K562 (cell line): ENCODE data around the gene NAV2. TPM values are rescaled to one million over a fixed set of nuclear protein-coding genes. Genes with fewer than 3 reads are reported as not detected.

Experiments
- ATAC-seq: fragments of 200-7000 bp; cut with Tn5 transposase; 3 replicates; pipeline ENCODE4 v1.9.1; 2020; ENCODE audit warnings: moderate library complexity
- BruUV-seq: library from RNA; stranded (reverse); fragments of 400-500 nt; replicated peaks from 2 replicates; lab custom pipeline; 2021; lab: Mats Ljungman, UMichigan
- CTCF ChIA-PET: fragments of 300-600 bp; formaldehyde crosslinking; extraction: SDS; loops from one replicate; lab custom pipeline; 2021; ENCODE audit warnings: low intra/inter-chr PET ratio; lab: Yijun Ruan, JAX
- POLR2A ChIA-PET: fragments of 300-600, 350-650 bp; sonication (Branson Sonifier 250); formaldehyde crosslinking; extraction: SDS; loops from one replicate; lab custom pipeline; 2021; ENCODE audit warnings: antibody characterized with exemption, inconsistent platforms; lab: Yijun Ruan, JAX
- DNase-seq, 4 experiments: peaks; one replicate each; pipeline versions ENCODE4 v3.0.0 to v3.0.0-alpha.2; 2011 to 2018; ENCODE audit warnings: low spot score in 3 of 4, mixed read lengths in 3 of 4; ENCODE audit errors: extremely low read depth in 1 of 4
- FAIRE-seq: peaks from 2 replicates; lab custom pipeline; 2011; peaks lifted over from hg19 to GRCh38; lab: Jason Lieb, UNC
- H2AFZ ChIP-seq: 2 replicates; pipeline ENCODE4 v1.6.0; 2011; ENCODE audit warnings: low read depth, low read length, control low read depth, inconsistent platforms
- H3K27ac ChIP-seq: fragments of 200-600 bp; 3 replicates; pipeline ENCODE4 v1.8.0; 2011; ENCODE audit warnings: low read depth, mild to moderate bottlenecking, control low read depth, inconsistent platforms, low read length, moderate library complexity, mixed read lengths; ENCODE audit errors: extremely low read depth
- H3K27me3 ChIP-seq, 2 experiments: fragments of 300-600 bp in 1 of 2; 2 replicates in 1 of 2; 3 replicates in 1 of 2; pipeline versions ENCODE4 v1.6.0 to v1.8.0; 2011; ENCODE audit warnings: inconsistent platforms in 2 of 2, low read length in 2 of 2, mild to moderate bottlenecking in 1 of 2, mixed read lengths in 1 of 2, moderate library complexity in 1 of 2; ENCODE audit not compliant: control insufficient read depth in 2 of 2, insufficient read depth in 2 of 2
- H3K36me3 ChIP-seq: fragments of 300-600 bp; 3 replicates; pipeline ENCODE4 v1.8.0; 2011; ENCODE audit warnings: mild to moderate bottlenecking, low read length, inconsistent platforms; ENCODE audit not compliant: control insufficient read depth, insufficient read depth
- H3K4me1 ChIP-seq, 2 experiments: fragments of 200-600 bp in 1 of 2; replicated peaks in 1 of 2; 2 replicates in 1 of 2; 3 replicates in 1 of 2; pipeline versions ENCODE4 v1.5.1 to v1.8.0; 2011; ENCODE audit warnings: inconsistent platforms in 2 of 2, low read length in 2 of 2, mild to moderate bottlenecking in 1 of 2, mixed read lengths in 1 of 2, moderate library complexity in 1 of 2; ENCODE audit not compliant: control insufficient read depth in 2 of 2, insufficient read depth in 2 of 2
- H3K4me2 ChIP-seq: 2 replicates; pipeline ENCODE4 v1.6.1; 2011; ENCODE audit warnings: low read length, control low read depth, inconsistent platforms, mixed read lengths; ENCODE audit not compliant: insufficient read depth
- H3K4me3 ChIP-seq: fragments of 200-600 bp; sonication (generic), shearing (Covaris generic); 2 replicates; pipeline ENCODE4 v1.5.1; 2016; ENCODE audit warnings: control low read depth, inconsistent platforms
- H3K79me2 ChIP-seq: fragments of 200-600 bp; 3 replicates; pipeline ENCODE4 v1.8.0; 2011; ENCODE audit warnings: low read length, inconsistent platforms; ENCODE audit not compliant: control insufficient read depth, insufficient read depth
- H3K9ac ChIP-seq, 2 experiments: 2 replicates each; pipeline versions ENCODE4 v1.6.0 to v1.6.1; 2011; ENCODE audit warnings: low read depth in 2 of 2, low read length in 2 of 2, control low read depth in 1 of 2, inconsistent platforms in 1 of 2, mild to moderate bottlenecking in 1 of 2, mixed read lengths in 1 of 2; ENCODE audit not compliant: insufficient read depth in 1 of 2
- H3K9me1 ChIP-seq: one replicate; pipeline ENCODE4 v1.6.0; 2011; ENCODE audit warnings: inconsistent platforms, mild to moderate bottlenecking, low read length, moderate library complexity; ENCODE audit not compliant: control insufficient read depth, insufficient read depth
- H3K9me3 ChIP-seq: replicated peaks from 2 replicates; pipeline ENCODE4 v1.5.1; 2011; ENCODE audit warnings: low read depth, low read length, inconsistent platforms; ENCODE audit not compliant: control insufficient read depth, insufficient read depth
- H4K20me1 ChIP-seq: replicated peaks from 2 replicates; pipeline ENCODE4 v1.6.1; 2011; ENCODE audit warnings: low read length, inconsistent platforms, mixed read lengths; ENCODE audit not compliant: control insufficient read depth, insufficient read depth
- CBFA2T3 ChIP-seq: fragments of 450-650 bp; IDR thresholded peaks from 2 replicates; pipeline ENCODE4 v1.6.1; 2017
- FOXA1 ChIP-seq: fragments of 450-650 bp; IDR thresholded peaks from 2 replicates; pipeline ENCODE4 v1.6.1; 2016; ENCODE audit warnings: mild to moderate bottlenecking, borderline replicate concordance
- GABPB2 ChIP-seq: fragments of 250-450 bp; sonication (Bioruptor Pico); conservative IDR thresholded peaks from 2 replicates; pipeline ENCODE4 v1.5.1; 2021; ENCODE audit warnings: mild to moderate bottlenecking
- GATAD2B ChIP-seq: fragments of 450-650 bp; IDR thresholded peaks from 2 replicates; pipeline ENCODE4 v1.6.1; 2017; ENCODE audit warnings: mild to moderate bottlenecking, borderline replicate concordance
- NEUROD1 ChIP-seq: fragments of 150-350 bp; IDR thresholded peaks from 2 replicates; pipeline ENCODE4 v1.6.1; 2014; ENCODE audit warnings: borderline replicate concordance, low read length, low read depth; ENCODE audit not compliant: partially characterized antibody
- NR1H2 ChIP-seq: sonication (generic); formaldehyde crosslinking; IDR thresholded peaks from 2 replicates; pipeline ENCODE4 v1.4.0; 2020; ENCODE audit warnings: mild to moderate bottlenecking, missing genetic modification reagents
- RERE ChIP-seq: sonication (generic); formaldehyde crosslinking; IDR thresholded peaks from 2 replicates; pipeline ENCODE4 v1.8.0; 2023; ENCODE audit warnings: missing genetic modification reagents, mild to moderate bottlenecking, borderline replicate concordance
- SMARCB1 ChIP-seq: IDR thresholded peaks from 2 replicates; pipeline ENCODE4 v1.6.1; 2011; ENCODE audit warnings: improper control_type of control experiment, low read depth; ENCODE audit not compliant: insufficient read length
- ZBTB5 ChIP-seq: fragments of 450-650 bp; IDR thresholded peaks from 2 replicates; pipeline ENCODE4 v1.6.1; 2017; ENCODE audit warnings: antibody characterized with exemption
- ZNF398 ChIP-seq: fragments of 250-450 bp; sonication (Bioruptor Pico); IDR thresholded peaks from 2 replicates; pipeline ENCODE4 v1.8.0; 2021; ENCODE audit warnings: moderate library complexity, mild to moderate bottlenecking, inconsistent platforms
- ZNF449 ChIP-seq: fragments of 250-450 bp; sonication (Bioruptor Pico); IDR thresholded peaks from 2 replicates; pipeline ENCODE4 v1.8.0; 2022; ENCODE audit warnings: moderate library complexity, mild to moderate bottlenecking, inconsistent platforms
- ZNF589 ChIP-seq: fragments of 200-800 bp; sonication (Bioruptor generic); IDR thresholded peaks from 2 replicates; pipeline ENCODE4 v1.6.1; 2016; ENCODE audit warnings: low read depth, missing genetic modification characterization, missing compliant biosample characterization
- WGBS: fragments of 100-300 bp; shearing (Covaris generic); methylation state at CpG from one replicate; pipeline ENCODE4 v1.1.6; 2016; ENCODE audit warnings: low coverage, mixed read lengths; ENCODE audit not compliant: insufficient coverage; ENCODE audit errors: missing lambda C conversion rate; 5-methylcytosine and 5-hydroxymethylcytosine counted together
- in situ Hi-C: fragments of 300-500 bp; cut with MboI; formaldehyde crosslinking; loops from 4 replicates; pipeline ENCODE4 v1.15.0; 2018; ENCODE audit warnings: inconsistent platforms, mixed read lengths
- intact Hi-C: fragments of 100-400 bp; cut with micrococcal nuclease; formaldehyde crosslinking; loops from 2 replicates; pipeline ENCODE4 v1.14.2; 2022
- polyA plus RNA-seq, 8 experiments: library from polyadenylated mRNA; depleted of rRNA in 4 of 8; stranded (reverse) in 5 of 8; unstranded in 3 of 8; fragments of >200 nt; fragmentation: Nextera tagmentation in 2 of 8; fragmentation: Illumina TruSeq in 1 of 8; extraction: Ambion mirVana in 2 of 8; extraction: Trizol in 1 of 8; gene quantifications; 2 replicates each; pipeline versions ENCODE4 v1.2.1 to v1.2.3, GENCODE V29; 2011 to 2014; ENCODE audit warnings: inconsistent platforms in 1 of 8, missing spikeins in 1 of 8
- total RNA-seq, 7 experiments: library from RNA; depleted of rRNA in 6 of 7; stranded (reverse); fragments of >200 nt in 6 of 7; fragmentation: Illumina TruSeq in 2 of 7; extraction: Trizol in 2 of 7; gene quantifications; 2 replicates each; pipeline versions ENCODE4 v1.2.1 to v1.2.3, GENCODE V29; 2011 to 2021; ENCODE audit warnings: low replicate concordance in 1 of 7

NAV2 gene
- total and polyA plus RNA-seq, 9 of the 15 experiments (the other 6 are each of a cell fraction or from before 2014, with no cell fraction given), result 0.03 to 0.35 (median 0.05) TPM

- DNase-seq (no peak), ATAC-seq (no peak), FAIRE-seq (no peak)
- peaks cover 0 to 4% of the 10 kb centered on the region in 2 experiments; a peak in 4 of 5 replicates for H3K27me3 ChIP-seq
- BruUV-seq, result no TSS peak
- 0% methylated on average over 1 of the region's 1 CpG for WGBS
- H3K79me2 ChIP-seq, result no peaks in the 10 kb centered on the region
- intact Hi-C loops (no loop called here), in situ Hi-C loops (no loop called here)
- H3K4me2 ChIP-seq, result no peak overlapping the region
- H3K4me3 ChIP-seq, result no peak overlapping the region
- no peaks in the 10 kb centered on the region for H3K9me1 ChIP-seq
- no peak overlapping the region for H2AFZ ChIP-seq
- H3K36me3 ChIP-seq, result no peaks in the 10 kb centered on the region
- no peak overlapping the region for H3K27ac ChIP-seq
- H4K20me1 ChIP-seq, result no peaks in the 10 kb centered on the region
- ChIA-PET CTCF (no interaction called here), POLR2A (no interaction called here)
- H3K9me3 ChIP-seq, result no peaks in the 10 kb centered on the region
- H3K4me1 ChIP-seq, result no peaks in the 10 kb centered on the region
- no peak overlapping the region for H3K9ac ChIP-seq
- TF ChIP-seq FOXA1, result no peak
- no peak for TF ChIP-seq SMARCB1
- TF ChIP-seq NEUROD1, result no peak
- no peak for TF ChIP-seq ZBTB5
- TF ChIP-seq NR1H2 (CRISPR knock-in tag), result no peak
- TF ChIP-seq ZNF589, result no peak
- no peak for TF ChIP-seq GATAD2B
- no peak for TF ChIP-seq RERE (CRISPR knock-in tag)
- TF ChIP-seq CBFA2T3, result no peak
- no peak for TF ChIP-seq ZNF398 (CRISPR knock-in tag)
- TF ChIP-seq ZNF449, result no peak
- no peak for TF ChIP-seq GABPB2 (CRISPR knock-in tag)
Observed at GRCh38 chr11:19820100-19820499, 107.5 kb downstream of the NAV2 start.
